ENCODE data around the gene RSAD2.

The RSAD2 gene

GRCh38 chr2:6908291-6908690 lies 30.7 kb downstream of the RSAD2 start:
- no peak for DNase-seq

DNA sequence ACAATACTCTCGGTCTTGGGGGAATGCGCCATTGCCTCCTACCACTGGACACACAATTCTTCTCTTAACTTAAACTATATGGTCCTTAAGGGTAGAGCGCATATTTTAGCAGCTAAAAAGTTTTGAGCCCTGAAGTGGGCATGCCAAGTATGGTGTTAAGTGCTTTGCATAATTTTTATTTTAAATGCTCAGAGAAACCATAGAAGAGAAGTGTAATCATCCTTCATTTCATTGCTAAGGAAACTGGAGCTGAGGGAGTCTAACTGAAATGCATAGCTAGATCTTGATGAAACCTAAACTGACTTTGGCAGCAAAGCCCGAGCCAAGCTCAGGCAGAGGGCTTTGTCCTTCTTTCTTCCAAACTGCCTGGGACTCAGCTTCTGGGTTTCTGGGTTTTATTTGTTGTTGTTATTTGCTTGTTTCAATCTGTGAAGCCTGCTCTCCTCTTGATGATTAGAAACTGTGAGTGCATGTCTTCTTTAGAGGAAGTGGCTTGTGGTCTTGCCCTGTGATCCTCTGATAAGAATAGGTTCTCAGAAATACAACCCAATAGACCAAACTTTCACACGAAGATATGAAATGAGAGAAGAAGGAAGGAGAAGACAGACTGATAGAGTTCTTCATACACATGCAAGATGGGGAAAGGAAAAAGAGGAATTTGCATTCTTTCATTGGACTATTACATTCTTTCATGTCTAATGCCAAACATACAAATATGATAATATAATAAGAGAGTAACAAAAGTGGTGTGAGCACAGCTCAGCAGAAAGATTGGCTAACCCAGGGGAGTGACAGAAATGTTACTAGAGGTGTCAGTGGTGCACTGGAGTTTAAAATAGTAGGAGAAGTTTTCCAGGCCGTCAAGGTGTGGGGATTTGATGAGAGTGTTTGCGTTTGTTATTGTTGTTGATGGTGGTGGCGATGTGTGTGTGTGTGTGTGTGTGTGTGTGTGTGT lies 32.1 kb downstream of the RSAD2 start:
- no peak for DNase-seq

GRCh38 chr2:6911721-6912120 lies 34.1 kb downstream of the RSAD2 start:
- no peak for DNase-seq

DNA sequence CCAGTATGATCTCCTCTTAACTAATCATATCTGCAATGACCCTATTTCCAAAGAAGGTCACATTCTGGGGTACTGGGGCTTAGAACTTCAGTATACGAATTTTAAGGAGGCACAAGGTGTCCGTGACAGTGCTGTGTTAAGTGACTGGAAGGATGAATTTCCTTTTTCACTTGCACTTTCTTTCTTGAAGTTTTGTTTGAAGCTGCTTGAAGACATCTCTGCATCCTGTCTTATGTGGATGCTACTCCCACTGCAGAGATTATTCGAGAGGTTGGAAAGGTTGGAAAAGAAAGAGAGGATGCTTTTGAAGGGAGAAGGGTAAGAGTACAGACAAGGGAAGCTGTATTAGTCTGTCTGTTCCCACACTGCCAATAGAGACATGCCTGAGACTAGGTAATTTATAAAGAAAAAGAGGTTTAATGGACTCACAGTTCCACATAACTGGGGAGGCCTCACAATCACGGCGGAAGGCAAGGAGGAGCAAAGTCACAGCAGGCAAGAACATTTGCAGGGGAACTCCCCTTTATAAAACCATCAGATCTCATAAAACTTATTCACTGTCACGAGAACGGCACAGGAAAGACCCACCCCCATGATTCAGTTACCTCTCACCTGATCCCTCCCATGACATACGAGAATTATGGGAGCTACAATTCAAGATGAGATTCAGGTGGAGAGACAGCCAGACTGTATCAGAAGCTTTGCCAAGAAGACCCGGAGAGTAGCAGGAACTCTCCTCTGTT lies 36.0 kb downstream of the RSAD2 start:
- DNase-seq, result no peak

DNA sequence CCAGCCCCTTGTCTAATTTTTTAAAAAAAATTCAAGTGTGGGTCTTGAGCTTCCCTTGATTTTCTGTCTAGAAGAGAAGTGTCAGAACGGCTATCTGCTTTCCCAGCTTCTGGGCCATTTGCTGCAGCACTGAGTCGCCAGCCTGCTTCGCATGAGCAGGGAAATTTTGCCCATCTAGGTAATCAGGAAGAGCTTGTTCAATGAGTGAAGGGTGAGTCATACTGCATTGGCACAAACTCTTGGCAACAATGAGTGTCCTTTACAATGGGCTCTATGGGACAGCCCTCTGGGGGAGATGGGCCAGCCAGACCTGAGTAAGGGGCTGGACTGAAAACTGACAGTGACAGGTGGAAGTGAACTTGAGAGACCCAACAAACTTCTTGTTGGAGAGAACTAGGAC lies 37.3 kb downstream of the RSAD2 start:
- DNase-seq, result no peak

DNA sequence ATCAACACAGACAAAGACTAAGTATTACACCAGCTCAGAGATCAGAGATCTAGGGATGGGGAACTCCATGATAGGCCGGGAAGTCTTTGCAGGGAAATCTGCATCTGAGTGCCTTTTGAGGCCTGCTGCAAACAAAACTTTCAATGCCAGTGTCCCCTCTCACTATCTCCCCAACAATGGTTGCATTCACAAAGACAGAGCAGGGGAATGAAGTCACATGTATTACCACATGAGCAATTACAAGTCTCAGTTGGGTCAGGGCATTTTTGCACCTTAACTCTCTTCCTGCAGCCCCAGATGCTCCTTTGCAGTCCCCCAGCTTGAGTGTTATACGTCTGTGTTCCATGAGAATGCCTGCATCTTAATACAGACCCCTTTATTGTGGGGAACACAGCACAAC lies 37.8 kb downstream of the RSAD2 start:
- no peak for DNase-seq

DNA sequence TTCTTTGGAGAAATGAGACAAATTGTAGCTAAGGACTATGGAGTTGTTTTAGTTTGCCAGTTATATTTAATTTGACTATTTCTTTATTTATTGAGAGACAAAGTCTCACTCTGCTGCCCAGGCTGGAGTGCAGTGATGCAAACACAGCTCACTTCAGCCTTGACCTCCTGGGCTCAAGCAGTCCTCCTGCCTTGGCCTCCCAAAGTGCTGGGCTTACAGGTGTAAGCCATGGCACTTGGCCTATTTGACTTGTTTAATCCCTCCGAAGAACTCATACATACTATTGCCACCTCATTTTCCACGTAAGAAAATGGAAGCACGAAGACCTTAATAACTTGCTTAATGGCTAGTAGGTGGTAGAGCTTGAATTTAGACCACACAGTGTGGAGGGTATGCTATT lies 38.6 kb downstream of the RSAD2 start:
- no peak for DNase-seq

DNA sequence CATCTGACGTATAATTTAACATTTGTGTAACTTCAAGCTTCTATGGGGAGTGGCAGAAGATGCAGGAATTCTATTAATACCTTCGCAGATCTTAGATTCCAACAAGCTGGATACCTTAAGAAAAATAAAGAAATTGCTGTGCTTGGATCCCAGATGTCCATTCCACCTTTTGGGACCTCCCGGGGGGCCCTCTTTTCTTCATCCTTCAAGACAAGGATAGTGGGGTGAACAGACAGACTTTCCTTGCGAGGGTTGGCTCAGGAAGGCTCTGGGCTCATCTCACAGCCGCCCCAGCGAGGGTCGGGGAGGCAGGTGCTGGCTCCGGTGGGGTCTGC lies 39.1 kb downstream of the RSAD2 start:
- no peak for DNase-seq

GRCh38 chr2:6917071-6917760 lies 39.6 kb downstream of the RSAD2 start, which contains the start of gene RNF144A:
Gene RNF144A, plus strand, starts transcription at chr2:6917412. Its CDS starts 79,515 bp downstream, at chr2:6996927.
- peak; percentile 58 for DNase-seq

DNA sequence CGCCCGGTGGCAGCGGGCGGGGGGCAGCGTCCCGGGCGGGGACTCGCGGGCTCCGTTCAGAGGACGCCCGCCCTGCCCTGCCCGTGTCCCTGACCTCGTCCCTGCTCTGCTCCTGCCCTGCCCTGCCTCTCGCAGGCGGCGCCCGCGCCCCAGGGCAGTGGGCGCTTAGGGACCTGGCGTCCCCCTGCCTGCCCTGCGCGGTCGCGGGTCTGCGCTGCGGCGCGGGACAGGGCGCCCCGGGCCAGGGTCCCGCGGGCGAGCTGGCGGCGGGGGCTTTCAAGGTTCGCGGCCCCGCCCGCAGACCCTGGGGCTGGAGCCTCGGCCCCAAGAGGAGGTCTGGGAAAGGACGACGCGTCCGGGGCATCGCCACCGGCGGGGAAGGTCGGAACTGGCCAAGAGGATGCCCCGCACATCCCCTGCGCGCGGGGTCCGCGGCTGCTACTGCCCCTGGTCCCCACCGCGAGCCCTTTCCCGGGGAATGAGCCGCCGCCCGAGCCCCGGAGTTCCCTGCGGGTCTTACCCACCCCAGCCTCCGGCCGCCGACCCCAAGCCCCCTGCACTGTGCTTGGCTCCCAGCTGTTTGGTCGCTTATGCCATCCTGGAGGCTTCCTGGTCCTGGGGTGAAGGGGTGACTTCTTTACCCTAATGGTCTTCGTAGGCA lies 40.3 kb downstream of the RSAD2 start:
- DNase-seq, result no peak

- DNase-seq, result no peak
Measured at GRCh38 chr2:6919901-6920742, 42.5 kb downstream of the RSAD2 start.

DNA sequence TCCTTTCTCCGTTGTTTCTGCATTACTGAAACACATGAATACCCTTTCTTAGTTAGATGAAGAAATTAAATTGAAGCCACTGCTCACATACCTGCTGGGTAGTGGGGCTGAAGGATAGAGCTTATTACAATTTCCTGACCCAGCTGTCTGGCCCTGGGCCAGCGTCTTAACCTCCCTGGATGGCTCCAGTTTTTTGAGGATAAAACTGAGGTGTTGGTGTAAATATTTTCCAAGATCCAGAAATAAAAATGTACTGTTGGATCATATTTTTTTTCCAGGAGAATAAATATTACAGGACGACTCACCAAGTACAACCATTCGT lies 43.1 kb downstream of the RSAD2 start:
- no peak for DNase-seq

- no peak for DNase-seq
Measured at GRCh38 chr2:6921321-6921922, 43.8 kb downstream of the RSAD2 start.

- DNase-seq, result no peak
Measured at GRCh38 chr2:6922201-6922656, 44.7 kb downstream of the RSAD2 start.

DNA sequence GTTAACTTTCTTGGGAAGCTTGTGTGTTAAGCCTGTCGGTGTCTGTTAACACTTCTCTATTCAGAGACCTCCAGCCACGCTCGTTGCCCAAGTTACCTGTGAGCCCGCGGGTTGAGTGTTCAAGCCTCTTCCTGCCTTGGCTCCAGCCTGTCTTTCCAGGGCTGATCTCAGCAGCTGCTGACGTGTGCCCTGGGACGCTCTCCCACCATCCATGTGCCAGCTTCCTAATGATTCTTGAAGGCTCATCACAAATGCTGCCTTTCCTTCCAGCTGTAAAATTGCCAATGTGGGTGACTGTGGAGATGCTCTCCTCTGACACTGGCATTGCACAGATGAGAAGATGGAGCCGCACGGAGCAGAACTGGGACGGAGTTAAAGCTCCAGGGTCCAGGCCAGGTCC lies 45.7 kb downstream of the RSAD2 start:
- no peak for DNase-seq

DNA sequence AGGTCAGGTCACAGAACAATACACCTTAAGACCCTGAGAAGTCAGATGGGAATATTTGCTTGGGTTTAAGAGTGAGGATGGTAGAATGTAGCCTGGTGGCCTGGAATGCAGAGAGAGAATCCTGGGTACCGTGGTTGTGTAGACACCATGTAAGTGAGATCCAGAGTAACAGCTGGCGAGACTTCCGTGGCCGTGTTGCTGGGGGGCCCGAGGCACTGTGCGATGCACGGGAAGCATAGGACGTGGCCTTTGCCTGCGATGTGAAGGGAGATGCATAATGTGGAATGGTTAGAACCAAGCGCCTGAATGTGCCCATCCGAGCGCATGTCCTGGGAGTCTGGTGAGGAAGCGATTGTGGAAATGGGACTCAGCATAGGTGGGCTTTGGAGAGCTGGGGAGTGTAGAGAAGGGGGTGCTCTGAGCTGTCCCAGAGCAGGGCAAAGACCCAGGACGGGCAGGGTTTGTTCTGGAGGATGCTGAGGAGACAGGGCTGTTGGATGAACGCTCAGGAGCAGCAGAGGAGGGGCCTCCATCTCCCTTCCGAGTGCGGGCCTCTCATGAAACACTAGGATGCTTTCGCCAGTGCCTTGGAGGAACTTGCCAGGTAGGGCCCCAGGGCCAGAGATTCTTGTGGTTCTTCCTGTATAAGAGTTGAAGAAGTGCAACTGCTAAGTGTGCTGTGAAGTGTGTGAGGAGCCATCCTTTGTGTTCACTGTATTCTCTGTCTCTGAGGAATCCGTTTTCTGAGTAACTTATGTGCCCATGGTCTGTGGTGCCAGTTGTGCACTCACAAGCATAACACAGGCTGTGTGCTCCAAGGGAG lies 46.7 kb downstream of the RSAD2 start:
- DNase-seq, result no peak

- DNase-seq, result no peak
Measured at GRCh38 chr2:6924924-6925409, 47.4 kb downstream of the RSAD2 start.

GRCh38 chr2:6926071-6926732 lies 48.6 kb downstream of the RSAD2 start:
- DNase-seq, result no peak

DNA sequence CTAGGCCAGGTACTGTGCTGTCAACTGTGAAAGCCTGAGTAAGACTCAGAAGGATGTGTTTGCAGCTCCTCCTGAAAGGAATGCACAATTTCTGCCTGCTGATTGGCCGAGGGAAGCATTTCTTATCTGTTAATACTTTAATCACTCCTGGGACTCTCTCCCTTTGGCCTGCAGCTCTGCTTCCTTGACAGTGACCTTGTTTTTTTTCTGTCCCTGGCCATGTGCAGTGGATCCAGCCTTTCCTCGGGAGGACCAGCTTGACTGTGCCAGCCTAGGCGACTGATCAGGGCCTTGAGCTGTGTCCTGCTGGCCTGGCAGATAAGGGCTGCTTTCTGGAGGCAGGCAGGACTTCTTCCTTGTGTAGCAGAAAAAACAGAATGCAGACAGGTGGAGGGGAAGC lies 49.6 kb downstream of the RSAD2 start:
- DNase-seq, result no peak

- DNase-seq, result no peak
Measured at GRCh38 chr2:6927753-6928152, 50.2 kb downstream of the RSAD2 start.
